Measurements from ENCODE around the gene ADIPOR2.

The ADIPOR2 gene

GRCh38 chr12:1793426-1794210 is 102.7 kb downstream of the ADIPOR2 start:
- Histone ChIP-seq H3K4me3 (no peak overlapping the region), H3K4me1 (peaks cover 8% of the 10 kb centered on the region), H3K9me3 (no peaks in the 10 kb centered on the region), H3K36me3 (replicated peaks) (no peaks in the 10 kb centered on the region), H3K27me3 (ENCODE audit: low read depth) (no peaks in the 10 kb centered on the region)
- no peak for DNase-seq (ENCODE audit: low spot score in 2 of 2)
- in situ Hi-C loops (cut with MboI; ENCODE audit: low sequenced_read_pairs): loop anchor here (5.0 kb wide), 1 partner anchor 144 kb away; no protein-coding TSS in a partner anchor

- DNase-seq (ENCODE audit: low spot score in 2 of 2): no peak
- Histone ChIP-seq H3K4me1 (peaks cover 8% of the 10 kb centered on the region), H3K4me3 (no peak overlapping the region), H3K9me3 (no peaks in the 10 kb centered on the region), H3K36me3 (replicated peaks) (no peaks in the 10 kb centered on the region), H3K27me3 (ENCODE audit: low read depth) (no peaks in the 10 kb centered on the region)
- in situ Hi-C loops (cut with MboI; ENCODE audit: low sequenced_read_pairs): loop anchor here (5.0 kb wide), 1 partner anchor 143 kb away; no protein-coding TSS in a partner anchor
These were observed 103.7 kb downstream of the ADIPOR2 start for GRCh38 chr12:1794440-1795090.

GRCh38 chr12:1795221-1795784 is 104.4 kb downstream of the ADIPOR2 start:
- no peak for DNase-seq (ENCODE audit: low spot score in 2 of 2)
- peaks cover 8% of the 10 kb centered on the region for H3K4me1 ChIP-seq
- no peak overlapping the region for H3K4me3 ChIP-seq
- no peaks in the 10 kb centered on the region for H3K36me3 ChIP-seq (replicated peaks)
- H3K9me3 ChIP-seq: no peaks in the 10 kb centered on the region
- no peaks in the 10 kb centered on the region for H3K27me3 ChIP-seq (ENCODE audit: low read depth)
- in situ Hi-C loops (cut with MboI; ENCODE audit: low sequenced_read_pairs): no loop called here

GRCh38 chr12:1795785-1796514 is 105.1 kb downstream of the ADIPOR2 start:
- in situ Hi-C loops (cut with MboI; ENCODE audit: low sequenced_read_pairs): no loop called here
- Histone ChIP-seq H3K36me3 (replicated peaks) (no peaks in the 10 kb centered on the region), H3K4me3 (peak overlapping the region; percentile 36), H3K27me3 (ENCODE audit: low read depth) (no peaks in the 10 kb centered on the region), H3K9me3 (no peaks in the 10 kb centered on the region), H3K4me1 (peaks cover 8% of the 10 kb centered on the region)
- peak; percentile 85 to 95 for DNase-seq (ENCODE audit: low spot score in 2 of 2)

GRCh38 chr12:1796515-1797010 is 105.7 kb downstream of the ADIPOR2 start:
- no peak for DNase-seq (ENCODE audit: low spot score in 2 of 2)
- no peaks in the 10 kb centered on the region for H3K9me3 ChIP-seq
- H3K4me3 ChIP-seq: peak overlapping the region; percentile 36
- H3K36me3 ChIP-seq (replicated peaks): no peaks in the 10 kb centered on the region
- peaks cover 8% of the 10 kb centered on the region for H3K4me1 ChIP-seq
- H3K27me3 ChIP-seq (ENCODE audit: low read depth): no peaks in the 10 kb centered on the region
- in situ Hi-C loops (cut with MboI; ENCODE audit: low sequenced_read_pairs): no loop called here

- in situ Hi-C loops (cut with MboI; ENCODE audit: low sequenced_read_pairs): no loop called here
- no peaks in the 10 kb centered on the region for H3K27me3 ChIP-seq (ENCODE audit: low read depth)
- H3K4me3 ChIP-seq: peak overlapping the region; percentile 36; the same call in 1 of the 2 replicates
- peaks cover 8% of the 10 kb centered on the region for H3K4me1 ChIP-seq
- no peaks in the 10 kb centered on the region for H3K9me3 ChIP-seq
- H3K36me3 ChIP-seq (replicated peaks): no peaks in the 10 kb centered on the region
- no peak for DNase-seq (ENCODE audit: low spot score in 2 of 2)
These were observed 106.4 kb downstream of the ADIPOR2 start for GRCh38 chr12:1797011-1797901.

GRCh38 chr12:1797991-1798640 is 107.2 kb downstream of the ADIPOR2 start:
- DNase-seq (ENCODE audit: low spot score in 2 of 2): no peak
- H3K9me3 ChIP-seq: no peaks in the 10 kb centered on the region
- H3K4me1 ChIP-seq: peaks cover 8% of the 10 kb centered on the region
- H3K27me3 ChIP-seq (ENCODE audit: low read depth): no peaks in the 10 kb centered on the region
- no peak overlapping the region for H3K4me3 ChIP-seq
- no peaks in the 10 kb centered on the region for H3K36me3 ChIP-seq (replicated peaks)
- in situ Hi-C loops (cut with MboI; ENCODE audit: low sequenced_read_pairs): no loop called here

- no peaks in the 10 kb centered on the region for H3K9me3 ChIP-seq
- in situ Hi-C loops (cut with MboI; ENCODE audit: low sequenced_read_pairs): no loop called here
- H3K4me1 ChIP-seq: peaks cover 8% of the 10 kb centered on the region
- no peak for DNase-seq (ENCODE audit: low spot score in 2 of 2)
- no peaks in the 10 kb centered on the region for H3K36me3 ChIP-seq (replicated peaks)
- no peak overlapping the region for H3K4me3 ChIP-seq
- no peaks in the 10 kb centered on the region for H3K27me3 ChIP-seq (ENCODE audit: low read depth)
These were observed 107.8 kb downstream of the ADIPOR2 start for GRCh38 chr12:1798641-1799020.

- Histone ChIP-seq H3K27me3 (ENCODE audit: low read depth) (no peaks in the 10 kb centered on the region), H3K36me3 (replicated peaks) (no peaks in the 10 kb centered on the region), H3K4me3 (no peak overlapping the region), H3K4me1 (peaks cover 8% of the 10 kb centered on the region), H3K9me3 (no peaks in the 10 kb centered on the region)
- no peak for DNase-seq (ENCODE audit: low spot score in 2 of 2)
- in situ Hi-C loops (cut with MboI; ENCODE audit: low sequenced_read_pairs): no loop called here
These were observed 108.4 kb downstream of the ADIPOR2 start for GRCh38 chr12:1799051-1799881.

GRCh38 chr12:1799882-1800400 is 109.1 kb downstream of the ADIPOR2 start:
- H3K9me3 ChIP-seq: no peaks in the 10 kb centered on the region
- no peak overlapping the region for H3K4me3 ChIP-seq
- peaks cover 12% of the 10 kb centered on the region for H3K4me1 ChIP-seq
- in situ Hi-C loops (cut with MboI; ENCODE audit: low sequenced_read_pairs): no loop called here
- H3K27me3 ChIP-seq (ENCODE audit: low read depth): no peaks in the 10 kb centered on the region
- no peaks in the 10 kb centered on the region for H3K36me3 ChIP-seq (replicated peaks)
- DNase-seq (ENCODE audit: low spot score in 2 of 2): no peak

GRCh38 chr12:1800401-1801302 is 109.8 kb downstream of the ADIPOR2 start:
- in situ Hi-C loops (cut with MboI; ENCODE audit: low sequenced_read_pairs): no loop called here
- Histone ChIP-seq H3K36me3 (replicated peaks) (no peaks in the 10 kb centered on the region), H3K4me3 (no peak overlapping the region), H3K9me3 (no peaks in the 10 kb centered on the region), H3K4me1 (peaks cover 11% of the 10 kb centered on the region), H3K27me3 (ENCODE audit: low read depth) (no peaks in the 10 kb centered on the region)
- DNase-seq (ENCODE audit: low spot score in 2 of 2): no peak
